Tongue (tissue), 2 donors: ENCODE measurements around the gene EPAS1. TPM values are rescaled to one million over a fixed set of nuclear protein-coding genes. Genes with fewer than 3 reads are reported as not detected.

ENCODE experiments used
- DNase-seq: peaks from one replicate; pipeline ENCODE4 v3.0.0-alpha.2; 2015
- total RNA-seq: library from RNA; depleted of rRNA; stranded (reverse); fragments of >200 nt; gene quantifications from one replicate; pipeline ENCODE4 v1.2.3, GENCODE V29; 2014

Gene EPAS1
- total RNA-seq, 1 donor from 2014 or later, result 83.4 TPM

- no peak for DNase-seq
Observed at GRCh38 chr2:46273919-46274318, 23.3 kb upstream of the EPAS1 start.

- no peak for DNase-seq
Observed at GRCh38 chr2:46274586-46274985, 22.6 kb upstream of the EPAS1 start.

- DNase-seq, result peak; percentile 58
Observed at GRCh38 chr2:46275995-46276394, 21.2 kb upstream of the EPAS1 start.

- no peak for DNase-seq
Observed at GRCh38 chr2:46276642-46277041, 20.6 kb upstream of the EPAS1 start.

GRCh38 chr2:46277431-46278190, 19.6 kb upstream of the EPAS1 start:
- no peak for DNase-seq

GRCh38 chr2:46278952-46279351, 18.3 kb upstream of the EPAS1 start:
- DNase-seq, result no peak

- no peak for DNase-seq
Observed at GRCh38 chr2:46281939-46282338, 15.3 kb upstream of the EPAS1 start.

- no peak for DNase-seq
Observed at GRCh38 chr2:46283693-46284092, 13.5 kb upstream of the EPAS1 start.

- no peak for DNase-seq
Observed at GRCh38 chr2:46284260-46284659, 12.9 kb upstream of the EPAS1 start.

GRCh38 chr2:46284796-46285195, 12.4 kb upstream of the EPAS1 start:
- no peak for DNase-seq

GRCh38 chr2:46286715-46287114, 10.5 kb upstream of the EPAS1 start:
- DNase-seq, result no peak

- DNase-seq, result no peak
Observed at GRCh38 chr2:46290078-46290477, 7.1 kb upstream of the EPAS1 start.

GRCh38 chr2:46293466-46293865, 3.7 kb upstream of the EPAS1 start:
- no peak for DNase-seq

- DNase-seq, result no peak
Observed at GRCh38 chr2:46294176-46294836, 2.9 kb upstream of the EPAS1 start.

GRCh38 chr2:46296216-46296839, 879 bp upstream of the EPAS1 start:
- no peak for DNase-seq

GRCh38 chr2:46297546-46298271, 502 bp downstream of the EPAS1 start:
- no peak for DNase-seq

- DNase-seq, result no peak
Observed at GRCh38 chr2:46298272-46298521, 990 bp downstream of the EPAS1 start.

GRCh38 chr2:46298522-46299353, 1.5 kb downstream of the EPAS1 start:
- DNase-seq, result no peak

- peak; percentile 57 for DNase-seq
Observed at GRCh38 chr2:46299365-46300263, 2.4 kb downstream of the EPAS1 start.

GRCh38 chr2:46300406-46300832, 3.2 kb downstream of the EPAS1 start:
- DNase-seq, result no peak
